ENCODE measurements around the gene SMIM5.
A peak's percentile ranks its signal among the peaks of the same experiment; 100 is the strongest.

SMIM5 gene

GRCh38 chr17:75673487-75673886 is 40.3 kb downstream of the SMIM5 start:
- TF ChIP-seq, protein P1, sequence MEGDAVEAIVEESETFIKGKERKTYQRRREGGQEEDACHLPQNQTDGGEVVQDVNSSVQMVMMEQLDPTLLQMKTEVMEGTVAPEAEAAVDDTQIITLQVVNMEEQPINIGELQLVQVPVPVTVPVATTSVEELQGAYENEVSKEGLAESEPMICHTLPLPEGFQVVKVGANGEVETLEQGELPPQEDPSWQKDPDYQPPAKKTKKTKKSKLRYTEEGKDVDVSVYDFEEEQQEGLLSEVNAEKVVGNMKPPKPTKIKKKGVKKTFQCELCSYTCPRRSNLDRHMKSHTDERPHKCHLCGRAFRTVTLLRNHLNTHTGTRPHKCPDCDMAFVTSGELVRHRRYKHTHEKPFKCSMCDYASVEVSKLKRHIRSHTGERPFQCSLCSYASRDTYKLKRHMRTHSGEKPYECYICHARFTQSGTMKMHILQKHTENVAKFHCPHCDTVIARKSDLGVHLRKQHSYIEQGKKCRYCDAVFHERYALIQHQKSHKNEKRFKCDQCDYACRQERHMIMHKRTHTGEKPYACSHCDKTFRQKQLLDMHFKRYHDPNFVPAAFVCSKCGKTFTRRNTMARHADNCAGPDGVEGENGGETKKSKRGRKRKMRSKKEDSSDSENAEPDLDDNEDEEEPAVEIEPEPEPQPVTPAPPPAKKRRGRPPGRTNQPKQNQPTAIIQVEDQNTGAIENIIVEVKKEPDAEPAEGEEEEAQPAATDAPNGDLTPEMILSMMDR (IDR thresholded peaks at IDR 0.05; ENCODE audit: insufficient read depth, low read depth, low read length, missing control alignments): no peak
- H3K4me3 ChIP-seq (ENCODE audit: low read length): no peak overlapping the region
- DNase-seq (ENCODE audit: low read depth): no peak

GRCh38 chr17:75676461-75676860 is 43.2 kb downstream of the SMIM5 start:
- no peak for DNase-seq (ENCODE audit: low read depth)
- TF ChIP-seq, protein P1 (IDR thresholded peaks at IDR 0.05; ENCODE audit: insufficient read depth, low read depth, low read length, missing control alignments): no peak
- no peak overlapping the region for H3K4me3 ChIP-seq (ENCODE audit: low read length)

GRCh38 chr17:75679706-75680211 is 46.5 kb downstream of the SMIM5 start:
- DNase-seq (ENCODE audit: low read depth): peak; percentile 75
- H3K4me3 ChIP-seq (ENCODE audit: low read length): no peak overlapping the region
- TF ChIP-seq, protein P1 (IDR thresholded peaks at IDR 0.05; ENCODE audit: insufficient read depth, low read depth, low read length, missing control alignments): peak; percentile 62

DNA sequence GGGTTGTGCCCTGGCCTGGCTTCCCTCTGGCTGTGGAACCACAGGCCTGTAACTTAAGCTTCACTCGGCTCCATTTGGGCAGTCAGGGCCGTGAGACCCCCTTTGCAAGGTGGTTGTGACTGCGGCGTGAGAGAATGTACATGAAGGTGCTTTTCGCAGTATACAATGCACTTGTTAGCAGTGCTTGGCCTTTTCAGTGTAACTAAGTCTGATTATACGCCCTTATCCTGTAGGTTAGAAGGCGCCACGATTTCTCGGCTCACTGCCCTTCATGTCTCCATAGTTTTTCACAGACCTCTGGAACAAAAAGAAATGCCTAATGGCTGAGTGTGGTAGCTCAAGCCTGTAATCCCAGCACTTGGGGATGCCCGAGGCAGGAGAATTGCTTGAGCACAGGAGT is 47.2 kb downstream of the SMIM5 start:
- no peak overlapping the region for H3K4me3 ChIP-seq (ENCODE audit: low read length)
- DNase-seq (ENCODE audit: low read depth): no peak
- TF ChIP-seq, protein P1 (IDR thresholded peaks at IDR 0.05; ENCODE audit: insufficient read depth, low read depth, low read length, missing control alignments): no peak

- TF ChIP-seq, protein P1 (IDR thresholded peaks at IDR 0.05; ENCODE audit: insufficient read depth, low read depth, low read length, missing control alignments): no peak
Observed at GRCh38 chr17:75681289-75681688, 48.1 kb downstream of the SMIM5 start.

GRCh38 chr17:75683583-75683982 is 50.3 kb downstream of the SMIM5 start:
- TF ChIP-seq, protein P1 (IDR thresholded peaks at IDR 0.05; ENCODE audit: insufficient read depth, low read depth, low read length, missing control alignments): no peak
- peak; percentile 94 for DNase-seq (ENCODE audit: low read depth)
- H3K4me3 ChIP-seq (ENCODE audit: low read length): no peak overlapping the region

More at GRCh38 chr17:75681289-75681688, 48.1 kb downstream of the SMIM5 start:
- no peak overlapping the region for H3K4me3 ChIP-seq (ENCODE audit: low read length)
- DNase-seq (ENCODE audit: low read depth): peak; percentile 81

DNA sequence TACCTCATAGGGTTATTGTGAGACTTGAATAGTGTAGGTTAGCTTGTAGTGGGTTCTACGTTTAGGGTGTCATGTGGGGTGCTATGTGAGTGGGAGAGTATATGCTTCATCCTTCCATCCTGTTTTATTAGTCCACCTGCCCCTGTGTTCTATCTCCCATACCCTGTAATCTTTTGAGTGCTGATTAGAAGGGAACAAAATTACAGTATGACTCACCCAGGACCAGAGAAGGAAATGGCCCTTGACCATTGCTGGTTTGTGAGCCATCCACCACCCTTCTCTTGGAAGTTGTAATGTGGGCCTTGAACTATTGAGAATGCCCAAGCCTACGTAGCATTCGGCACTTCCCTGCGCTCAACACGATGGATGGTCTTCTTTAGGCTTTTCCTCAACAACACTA is 51.0 kb downstream of the SMIM5 start:
- no peak overlapping the region for H3K4me3 ChIP-seq (ENCODE audit: low read length)
- no peak for DNase-seq (ENCODE audit: low read depth)
- TF ChIP-seq, protein P1 (IDR thresholded peaks at IDR 0.05; ENCODE audit: insufficient read depth, low read depth, low read length, missing control alignments): no peak
